Measurements from ENCODE around the gene SBF2. TPM values are rescaled to one million over a fixed set of nuclear protein-coding genes. Genes with fewer than 3 reads are reported as not detected.

Gene SBF2
- total RNA-seq, 2 experiments from 2014 or later: 14.2 to 15.2 TPM

DNA sequence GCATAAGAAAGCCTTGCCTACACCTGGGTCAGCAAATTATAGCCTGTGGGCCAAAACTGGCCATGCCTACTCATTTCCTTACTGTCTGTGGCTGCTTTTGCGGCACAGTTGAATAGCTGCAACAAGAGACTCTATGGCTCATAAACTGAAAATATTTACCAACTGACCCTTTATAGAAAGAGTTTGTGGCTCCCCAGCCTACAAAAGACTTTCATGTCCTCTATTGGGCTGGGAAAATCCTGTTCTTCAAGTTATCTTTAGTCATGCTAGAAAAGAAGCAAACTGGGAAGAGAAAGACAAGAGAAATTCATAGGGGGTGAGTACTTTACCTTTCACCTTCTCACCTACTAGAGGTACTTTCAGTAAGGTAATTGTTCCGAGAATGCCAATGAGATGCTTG is 455.1 kb downstream of the SBF2 start:
- H3K27ac Mint-ChIP-seq: no peak overlapping the region

DNA sequence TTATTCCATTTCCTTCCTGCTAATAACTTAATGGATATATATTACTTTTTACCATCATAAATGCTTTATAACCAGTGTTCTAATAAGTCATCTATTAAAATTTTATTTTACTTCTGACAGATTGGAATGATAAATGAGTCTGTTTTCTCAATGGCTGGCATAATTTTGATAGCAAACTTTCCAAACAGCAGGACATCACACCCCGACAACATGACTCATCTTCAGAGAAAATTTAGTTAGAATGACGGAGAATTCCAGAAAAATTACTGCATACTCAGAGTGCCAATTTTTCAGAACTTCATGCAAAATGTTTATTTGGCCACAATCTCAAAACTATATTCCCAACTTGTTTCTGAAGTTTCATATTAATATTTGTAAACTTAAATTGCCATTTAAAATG is 455.8 kb downstream of the SBF2 start:
- DNase-seq (no peak), ATAC-seq (ENCODE audit: poor library complexity) (no peak)
- ChIA-PET POLR2A (no interaction called here), CTCF (no interaction called here)
- TF ChIP-seq, protein P1, sequence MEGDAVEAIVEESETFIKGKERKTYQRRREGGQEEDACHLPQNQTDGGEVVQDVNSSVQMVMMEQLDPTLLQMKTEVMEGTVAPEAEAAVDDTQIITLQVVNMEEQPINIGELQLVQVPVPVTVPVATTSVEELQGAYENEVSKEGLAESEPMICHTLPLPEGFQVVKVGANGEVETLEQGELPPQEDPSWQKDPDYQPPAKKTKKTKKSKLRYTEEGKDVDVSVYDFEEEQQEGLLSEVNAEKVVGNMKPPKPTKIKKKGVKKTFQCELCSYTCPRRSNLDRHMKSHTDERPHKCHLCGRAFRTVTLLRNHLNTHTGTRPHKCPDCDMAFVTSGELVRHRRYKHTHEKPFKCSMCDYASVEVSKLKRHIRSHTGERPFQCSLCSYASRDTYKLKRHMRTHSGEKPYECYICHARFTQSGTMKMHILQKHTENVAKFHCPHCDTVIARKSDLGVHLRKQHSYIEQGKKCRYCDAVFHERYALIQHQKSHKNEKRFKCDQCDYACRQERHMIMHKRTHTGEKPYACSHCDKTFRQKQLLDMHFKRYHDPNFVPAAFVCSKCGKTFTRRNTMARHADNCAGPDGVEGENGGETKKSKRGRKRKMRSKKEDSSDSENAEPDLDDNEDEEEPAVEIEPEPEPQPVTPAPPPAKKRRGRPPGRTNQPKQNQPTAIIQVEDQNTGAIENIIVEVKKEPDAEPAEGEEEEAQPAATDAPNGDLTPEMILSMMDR (IDR thresholded peaks at IDR 0.05): no peak
- Histone ChIP-seq H3K4me3 (ENCODE audit: low read length) (no peak overlapping the region), H3K36me3 (ENCODE audit: insufficient read depth, low read length) (no peaks in the 10 kb centered on the region), H3K27me3 (ENCODE audit: control insufficient read depth in 1 of 2, insufficient read depth in 2 of 2, low read length in 2 of 2) (no peaks in the 10 kb centered on the region), H3K27ac (ENCODE audit: low read depth in 1 of 2, low read length in 2 of 2) (no peak overlapping the region), H3K4me1 (ENCODE audit: insufficient read depth, low read length) (peaks cover 10% of the 10 kb centered on the region), H3K9me3 (ENCODE audit: control insufficient read depth in 1 of 2, insufficient read depth in 1 of 2, low read length in 2 of 2) (no peaks in the 10 kb centered on the region)
- no peak overlapping the region for H3K27ac Mint-ChIP-seq
- H3K4me1 Mint-ChIP-seq (ENCODE audit: low read depth): peaks cover 25% of the 10 kb centered on the region
- no peaks in the 10 kb centered on the region for H3K27me3 Mint-ChIP-seq
- H3K4me3 Mint-ChIP-seq: no peak overlapping the region
- no peaks in the 10 kb centered on the region for H3K9me3 Mint-ChIP-seq
- H3K36me3 Mint-ChIP-seq (ENCODE audit: low read depth): peaks cover 20% of the 10 kb centered on the region
- intact Hi-C loops (cut with DNase I, micrococcal nuclease): no loop called here

More for the DNA sequence above, 455.1 kb downstream of the SBF2 start:
- no peaks in the 10 kb centered on the region for H3K27me3 ChIP-seq (ENCODE audit: control insufficient read depth in 1 of 2, insufficient read depth in 2 of 2, low read length in 2 of 2)
- no peak overlapping the region for H3K27ac ChIP-seq (ENCODE audit: low read depth in 1 of 2, low read length in 2 of 2)
- POLR2A ChIA-PET: no interaction called here
- CTCF ChIA-PET: no interaction called here
- TF ChIP-seq, protein P1 (IDR thresholded peaks at IDR 0.05): no peak
- Mint-ChIP-seq H3K27me3 (no peaks in the 10 kb centered on the region), H3K9me3 (no peaks in the 10 kb centered on the region), H3K36me3 (ENCODE audit: low read depth) (peaks cover 20% of the 10 kb centered on the region), H3K4me3 (no peak overlapping the region), H3K4me1 (ENCODE audit: low read depth) (peaks cover 25% of the 10 kb centered on the region)
- H3K4me1 ChIP-seq (ENCODE audit: insufficient read depth, low read length): peaks cover 10% of the 10 kb centered on the region
- ATAC-seq (ENCODE audit: poor library complexity) (no peak), DNase-seq (no peak)
- intact Hi-C loops (cut with DNase I, micrococcal nuclease): no loop called here
- no peaks in the 10 kb centered on the region for H3K9me3 ChIP-seq (ENCODE audit: control insufficient read depth in 1 of 2, insufficient read depth in 1 of 2, low read length in 2 of 2)
- no peak overlapping the region for H3K4me3 ChIP-seq (ENCODE audit: low read length)
- H3K36me3 ChIP-seq (ENCODE audit: insufficient read depth, low read length): no peaks in the 10 kb centered on the region

DNA sequence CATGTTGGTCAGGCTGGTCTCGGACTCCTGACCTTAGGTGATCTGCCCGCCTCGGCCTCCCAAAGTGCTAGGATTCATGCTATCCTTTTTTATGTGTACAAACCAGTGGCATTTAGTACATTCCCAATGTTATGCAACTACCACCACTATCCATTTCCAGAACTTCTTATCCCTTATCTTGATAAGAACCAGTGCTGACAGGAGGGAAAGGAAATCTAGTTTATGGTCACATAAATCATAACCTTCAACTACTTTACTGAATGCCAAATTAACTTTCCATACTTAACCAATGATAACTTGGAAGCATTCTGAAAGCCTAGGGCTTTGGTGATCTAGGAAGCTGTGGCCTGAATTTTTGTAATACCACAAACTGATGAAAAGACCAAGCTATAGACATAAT is 459.7 kb downstream of the SBF2 start:
- Histone ChIP-seq H3K27ac (ENCODE audit: low read depth in 1 of 2, low read length in 2 of 2) (no peak overlapping the region), H3K4me3 (ENCODE audit: low read length) (no peak overlapping the region), H3K4me1 (ENCODE audit: insufficient read depth, low read length) (no peaks in the 10 kb centered on the region), H3K27me3 (ENCODE audit: control insufficient read depth in 1 of 2, insufficient read depth in 2 of 2, low read length in 2 of 2) (no peaks in the 10 kb centered on the region), H3K9me3 (ENCODE audit: control insufficient read depth in 1 of 2, insufficient read depth in 1 of 2, low read length in 2 of 2) (no peaks in the 10 kb centered on the region), H3K36me3 (ENCODE audit: insufficient read depth, low read length) (peaks cover 4% of the 10 kb centered on the region)
- ChIA-PET CTCF (no interaction called here), POLR2A (interaction anchor here (0.6 kb wide), 1 partner anchor 317 kb away, joined by 4 read pairs; no protein-coding TSS in a partner anchor)
- ATAC-seq (ENCODE audit: poor library complexity): no peak
- Mint-ChIP-seq H3K4me1 (ENCODE audit: low read depth) (peaks cover 5% of the 10 kb centered on the region), H3K27ac (no peak overlapping the region), H3K4me3 (no peak overlapping the region), H3K36me3 (ENCODE audit: low read depth) (peaks cover 15% of the 10 kb centered on the region), H3K9me3 (no peaks in the 10 kb centered on the region), H3K27me3 (no peaks in the 10 kb centered on the region)
- no peak for DNase-seq
- TF ChIP-seq, protein P1 (IDR thresholded peaks at IDR 0.05): no peak
- intact Hi-C loops (cut with DNase I, micrococcal nuclease): no loop called here
